Limb (tissue), 2 donors: ENCODE measurements around the gene MT1HL1.
"Not testable (repeated sequence)": the region's sequence is repeated elsewhere in the genome, so short reads cannot be mapped to it uniquely, and the experiment has no call there.

Experiments used
- DNase-seq, 2 donors: peaks; one replicate each; pipeline ENCODE4 v3.0.0-alpha.2; 2016; ENCODE audit errors: extremely low spot score in 2 of 2

MT1HL1 gene

DNA sequence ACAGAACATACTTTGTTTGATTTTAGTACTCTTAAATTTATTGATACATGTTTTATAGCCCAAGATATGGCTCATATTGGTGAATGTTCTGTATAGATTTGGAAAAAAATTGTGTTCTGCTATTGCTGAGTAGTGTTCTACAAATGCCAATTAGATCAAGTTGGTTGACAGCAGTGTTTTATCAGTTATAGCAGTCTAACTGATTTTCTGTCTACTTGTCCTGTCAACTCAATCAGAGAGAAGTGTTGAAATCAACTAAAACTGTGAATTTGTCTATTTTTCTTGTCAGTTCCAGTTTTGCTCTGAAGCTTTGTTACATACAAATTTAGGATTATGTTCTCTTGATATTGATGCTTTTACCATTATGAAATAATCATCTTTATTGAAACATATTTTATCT is 14.7 kb upstream of the MT1HL1 start:
- DNase-seq, result no peak

DNA sequence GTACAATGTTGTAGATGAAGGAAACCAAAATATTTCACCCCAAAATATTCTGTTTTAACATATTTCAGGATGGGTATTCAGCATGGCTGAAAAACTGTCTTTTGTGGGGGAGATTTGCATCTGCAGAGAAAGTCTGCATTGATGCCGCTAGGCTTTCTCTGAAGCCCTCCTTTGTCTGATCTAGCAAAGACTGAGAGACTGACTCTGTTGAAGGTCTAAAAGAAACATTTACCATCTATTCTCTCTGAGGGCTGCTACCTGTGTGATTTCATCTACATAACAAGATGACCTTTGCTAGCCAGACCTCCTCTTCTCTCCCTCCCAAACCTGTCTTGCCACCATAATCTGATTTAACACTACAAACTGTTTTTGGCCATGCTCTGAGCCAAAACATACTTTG is 12.4 kb upstream of the MT1HL1 start:
- DNase-seq, result no peak

DNA sequence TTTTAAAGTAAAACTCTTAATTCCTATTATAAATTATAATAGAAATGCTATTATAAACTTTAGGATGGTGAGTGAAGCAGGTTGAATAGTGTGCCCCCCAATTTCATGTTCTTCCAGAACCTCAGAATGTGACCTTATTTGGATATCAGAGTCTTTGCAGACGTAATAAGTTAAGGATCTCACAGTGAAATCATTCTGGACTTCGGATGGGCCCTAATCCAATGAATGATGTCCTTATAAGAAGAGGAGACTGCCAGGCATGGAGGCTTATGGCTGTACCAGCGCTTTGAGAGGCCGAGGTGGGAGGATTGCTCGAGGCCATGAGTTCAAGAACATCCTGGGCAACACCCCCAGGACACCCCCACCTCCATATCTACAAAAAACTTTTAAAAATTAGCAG is 9.4 kb upstream of the MT1HL1 start:
- DNase-seq, result no peak

DNA sequence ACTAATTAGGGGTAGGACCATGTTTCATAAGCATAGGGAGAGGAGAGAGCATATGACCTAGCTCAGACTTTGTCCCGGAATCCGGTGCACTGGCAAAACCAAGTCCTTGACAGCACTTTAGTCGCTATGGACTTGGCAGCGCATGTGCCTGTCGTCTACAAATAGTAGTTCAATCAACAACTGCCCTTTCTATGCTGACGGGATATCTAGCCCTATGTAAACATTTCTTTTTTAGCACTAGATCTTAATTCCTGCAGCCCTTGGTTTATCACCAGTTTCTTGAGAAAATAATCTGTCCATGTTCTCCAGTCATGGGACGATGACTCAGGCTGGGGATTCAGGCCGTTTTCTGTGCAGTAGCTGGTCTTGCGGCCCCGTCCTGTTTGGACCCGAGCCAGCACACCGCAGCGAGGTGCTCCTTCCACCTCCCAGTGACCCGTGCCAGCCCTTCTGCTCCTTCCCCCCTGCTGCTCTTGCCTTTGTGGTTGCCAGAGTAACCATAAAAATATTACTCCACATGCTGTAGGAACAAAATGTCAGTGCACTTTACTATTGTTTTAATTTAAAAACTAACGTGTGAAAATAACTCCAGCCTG is 8.6 kb upstream of the MT1HL1 start:
- DNase-seq, result peak in 1 of 2 donors; percentile 59

DNA sequence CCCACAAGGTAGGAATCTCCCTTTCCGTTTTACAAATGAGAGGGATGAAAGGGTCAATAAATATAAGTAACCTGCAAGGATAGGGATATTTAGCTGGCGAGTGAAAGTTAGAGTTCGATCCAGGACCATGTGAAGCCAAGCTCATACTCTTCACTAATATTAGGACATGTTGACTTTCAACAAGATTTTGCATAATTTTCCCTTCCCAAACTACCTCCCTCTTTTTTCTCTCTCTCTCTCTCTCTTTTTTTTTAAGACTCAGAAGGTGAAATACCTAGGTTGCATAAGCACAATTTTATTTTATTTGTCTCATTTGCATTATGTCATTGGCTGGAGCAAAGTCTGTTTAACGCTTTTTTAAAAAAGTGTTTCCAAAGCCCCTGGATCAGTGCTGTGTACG is 8.1 kb upstream of the MT1HL1 start:
- no peak for DNase-seq

DNA sequence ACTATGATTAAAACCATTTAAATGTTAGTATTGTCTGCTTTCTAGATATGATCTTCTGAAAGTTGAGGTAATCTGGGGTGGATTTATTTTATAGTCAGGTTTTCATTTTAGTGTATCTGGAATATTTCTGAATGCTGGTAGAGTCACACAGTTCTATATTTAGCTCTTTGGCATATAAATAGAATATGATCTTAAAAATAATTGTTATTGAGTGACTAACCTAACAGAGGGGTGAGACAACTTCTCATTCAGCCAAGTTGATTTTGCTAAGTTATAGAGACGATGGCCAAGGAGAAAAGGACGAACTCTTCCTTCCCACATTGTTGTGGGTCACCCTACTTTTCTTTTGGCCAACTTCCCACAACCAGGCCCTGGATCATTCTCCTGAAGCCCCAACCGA is 7.2 kb upstream of the MT1HL1 start:
- DNase-seq, result no peak

GRCh38 chr1:237009611-237010010 is 5.4 kb upstream of the MT1HL1 start:
- DNase-seq, result no peak

DNA sequence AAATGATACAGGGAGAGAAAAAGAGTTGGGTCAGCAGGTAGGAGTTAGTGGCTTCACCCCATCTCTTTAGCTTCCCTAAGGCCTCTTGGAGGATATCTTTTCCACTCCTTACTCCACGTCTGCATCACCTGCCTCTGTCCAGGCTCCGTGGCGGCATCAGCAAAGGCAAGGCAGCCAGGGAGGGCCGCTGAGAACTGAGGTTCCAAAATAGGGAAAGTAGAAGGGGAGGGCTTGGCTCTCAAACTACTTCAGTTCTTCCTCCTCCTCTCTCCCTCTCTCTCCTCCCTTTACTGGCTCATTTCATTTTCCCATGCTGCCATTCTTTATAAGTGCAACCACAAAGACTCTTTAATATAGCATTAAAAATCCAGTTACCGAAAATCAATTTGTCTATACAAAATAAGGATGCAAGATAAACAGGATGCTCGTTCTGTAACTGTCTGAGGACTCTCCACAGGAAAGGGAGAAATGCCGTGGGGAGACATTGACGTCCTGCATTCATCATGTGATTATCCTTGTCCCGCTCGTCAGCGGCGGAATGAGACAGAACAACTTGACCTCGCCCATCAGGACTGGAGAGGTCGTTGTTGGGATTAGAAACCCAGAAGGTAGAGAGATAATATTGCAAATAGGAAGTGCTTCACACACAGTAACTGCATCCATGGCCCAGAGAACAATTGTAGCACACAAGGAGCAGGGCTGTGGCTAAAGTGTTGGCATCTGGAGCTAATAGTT is 3.1 kb upstream of the MT1HL1 start:
- no peak for DNase-seq

- DNase-seq, result no peak
Measured at GRCh38 chr1:237005674-237006073, 1.4 kb upstream of the MT1HL1 start.

DNA sequence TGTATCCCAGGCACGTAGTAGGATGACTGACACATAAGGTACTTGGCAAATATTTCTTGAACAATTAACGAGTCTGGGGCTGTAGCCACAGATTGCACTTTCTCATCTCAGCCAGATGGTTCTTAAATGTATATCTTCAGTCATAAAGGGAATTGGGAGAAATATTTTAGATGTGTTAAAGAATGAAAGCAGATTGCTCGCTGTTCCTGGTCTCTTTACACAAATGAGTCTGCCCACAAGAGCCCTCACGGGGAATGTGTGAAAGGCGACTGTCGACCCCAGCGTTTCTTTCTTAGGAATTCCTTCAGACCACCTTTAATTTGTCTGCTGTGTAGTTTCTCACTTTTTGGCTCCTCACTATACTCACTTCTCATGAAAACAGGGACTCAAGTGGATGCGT is 725 bp downstream of the MT1HL1 start:
- DNase-seq, result no peak

DNA sequence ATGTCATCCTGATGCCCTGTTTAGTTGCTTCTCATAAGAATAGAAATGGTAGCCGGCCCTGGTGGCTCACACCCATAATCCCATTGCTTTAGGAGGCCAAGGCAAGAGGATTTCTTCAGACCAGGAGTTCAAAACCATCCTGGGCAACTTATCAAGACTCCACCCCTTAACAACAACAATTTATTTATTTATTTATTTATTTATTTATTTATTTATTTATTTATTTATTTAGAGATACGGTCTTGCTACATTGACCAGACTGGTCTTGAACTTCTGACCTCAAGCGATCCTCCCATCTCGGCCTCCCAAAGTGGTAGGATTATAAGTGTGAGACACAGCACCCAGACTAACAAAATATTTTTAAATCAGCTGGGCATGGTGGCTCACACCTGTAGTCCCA is 4.0 kb downstream of the MT1HL1 start:
- no peak for DNase-seq

- DNase-seq, result no peak
Measured at GRCh38 chr1:236998546-236998945, 5.7 kb downstream of the MT1HL1 start.

DNA sequence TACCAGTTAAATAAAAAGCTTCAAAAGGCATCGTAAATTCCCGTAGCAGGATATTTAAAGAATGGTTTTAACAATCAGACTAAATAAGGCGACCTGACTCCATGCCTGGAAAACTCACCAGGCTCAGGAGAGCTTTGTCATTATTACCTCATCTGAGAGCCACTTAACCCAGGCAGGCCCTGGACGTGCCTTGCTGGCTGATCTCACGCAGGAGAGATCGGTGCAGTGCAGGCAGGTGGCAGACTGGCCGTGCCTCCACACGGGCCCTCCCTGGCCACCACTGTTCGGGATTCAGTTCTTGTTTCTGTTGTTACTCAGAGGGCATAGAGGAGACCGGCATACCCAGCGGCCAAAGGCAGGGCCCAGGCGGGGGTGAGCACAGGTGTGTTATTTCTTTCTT is 6.4 kb downstream of the MT1HL1 start:
- no peak for DNase-seq

DNA sequence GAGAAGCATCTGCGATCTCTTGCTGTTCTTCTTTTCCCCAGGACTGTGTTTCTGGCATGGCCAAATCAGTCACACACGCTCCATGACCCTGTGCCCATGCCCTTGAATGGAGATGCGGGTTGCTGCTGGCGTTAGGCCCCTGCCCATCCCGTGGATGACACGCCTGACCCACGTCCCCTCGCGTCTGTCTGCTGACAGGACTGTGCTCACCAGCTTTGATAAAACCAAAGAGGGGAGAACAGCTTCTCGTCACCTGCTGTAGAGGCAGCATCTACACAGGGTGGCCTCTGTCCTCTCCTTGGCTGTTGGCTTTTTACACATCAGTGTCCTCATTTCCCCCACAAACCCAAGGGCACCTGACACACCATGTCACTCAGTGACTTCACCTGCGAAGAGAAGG is 6.9 kb downstream of the MT1HL1 start:
- DNase-seq, result no peak

GRCh38 chr1:236994450-236994849 is 9.8 kb downstream of the MT1HL1 start:
- DNase-seq, result no peak

DNA sequence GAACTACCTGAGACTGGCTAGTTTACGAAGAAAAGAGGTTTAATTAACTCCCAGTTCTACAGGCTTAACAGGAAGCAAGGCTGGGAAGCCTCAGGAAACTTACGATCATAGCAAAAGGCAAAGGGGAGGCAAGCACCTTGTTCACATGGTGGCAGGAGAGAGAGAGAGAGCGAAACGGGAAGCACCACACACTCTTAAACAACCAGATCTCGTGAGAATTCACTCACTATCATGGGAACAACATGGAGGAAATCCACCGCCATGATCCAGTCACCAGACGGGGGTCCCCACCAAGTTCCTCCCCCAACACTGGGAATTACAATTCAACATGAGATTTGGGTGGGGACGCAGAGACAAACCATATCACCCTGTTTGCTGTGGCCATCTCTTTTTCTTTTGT is 11.8 kb downstream of the MT1HL1 start:
- DNase-seq, result no peak

DNA sequence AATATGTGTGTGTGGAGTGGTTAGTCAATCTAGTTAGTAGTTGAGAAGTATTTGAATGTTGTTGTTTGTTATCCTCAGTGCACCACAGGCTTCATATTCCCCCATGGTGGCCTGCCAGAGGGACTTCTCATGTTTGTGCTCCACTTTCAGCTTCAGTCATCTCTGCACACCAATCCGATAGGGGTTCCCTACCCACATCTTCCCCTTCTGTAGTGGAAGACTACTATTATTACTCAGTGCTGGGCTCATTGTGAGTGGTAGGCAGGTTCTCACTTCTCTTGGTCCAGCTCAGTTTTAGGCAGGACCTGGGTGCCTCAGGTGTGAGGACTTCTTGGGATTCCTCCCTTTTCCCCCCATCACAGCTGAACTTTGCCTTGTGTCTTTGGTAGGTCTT is 14.2 kb downstream of the MT1HL1 start:
- DNase-seq, result no peak

- DNase-seq, result no peak
Measured at GRCh38 chr1:236989290-236990051, 14.8 kb downstream of the MT1HL1 start.

DNA sequence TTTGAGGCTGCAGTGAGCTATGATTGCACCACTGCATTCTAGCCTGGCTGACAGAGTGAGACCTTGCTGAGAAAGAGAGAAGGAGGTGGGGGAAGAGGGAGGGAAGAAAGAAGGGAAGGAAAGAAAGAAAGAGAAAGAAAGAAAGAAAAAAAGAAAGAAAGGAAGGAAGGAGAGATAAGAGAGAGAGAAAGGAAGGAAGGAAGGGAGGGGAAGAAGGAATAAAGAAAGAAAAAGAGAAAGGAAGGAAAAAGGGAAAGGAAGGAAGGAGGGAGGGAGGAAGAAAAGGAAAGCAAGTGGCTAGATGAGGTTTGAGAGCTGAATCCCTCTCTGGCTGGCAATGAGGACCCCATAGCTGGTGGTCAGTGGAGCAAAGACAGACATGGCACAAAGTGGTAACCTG is 20.4 kb downstream of the MT1HL1 start:
- no peak for DNase-seq

DNA sequence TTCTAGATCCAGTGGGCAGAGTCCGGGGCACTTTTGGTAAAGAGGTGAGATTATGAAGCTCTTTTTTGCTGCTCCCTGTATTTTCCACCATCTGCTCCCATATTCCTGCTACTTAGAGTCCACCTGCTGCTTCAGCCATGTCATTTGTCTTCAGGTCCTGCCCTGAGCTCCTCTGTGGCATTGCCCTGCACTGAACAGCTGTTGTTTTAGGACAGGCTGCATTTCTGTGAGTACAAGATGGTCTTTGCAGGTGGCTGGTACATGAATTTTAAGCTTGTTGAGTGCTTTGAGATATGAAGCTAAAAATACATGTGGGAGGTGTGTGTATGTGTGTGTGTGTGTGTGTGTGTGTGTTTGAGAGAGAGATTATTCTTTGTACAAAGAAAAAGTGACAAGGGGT is 21.9 kb downstream of the MT1HL1 start:
- no peak for DNase-seq

DNA sequence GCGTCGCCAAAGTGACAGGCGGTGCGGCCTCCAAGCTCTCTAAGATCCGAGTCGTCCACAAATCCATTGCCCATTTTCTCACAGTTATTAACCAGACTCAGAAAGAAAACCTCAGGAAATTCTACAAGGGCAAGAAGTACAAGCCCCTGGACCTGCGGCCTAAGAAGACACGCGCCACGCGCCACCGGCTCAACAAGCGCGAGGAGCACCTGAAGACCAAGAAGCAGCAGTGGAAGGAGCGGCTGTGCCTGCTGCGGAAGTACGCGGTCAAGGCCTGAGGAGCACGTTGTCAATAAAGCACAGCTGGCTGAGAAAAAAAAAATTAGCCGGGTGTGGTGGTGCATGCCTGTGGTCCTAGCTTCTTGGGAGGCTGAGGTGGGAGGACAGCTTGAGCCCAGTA is 22.8 kb downstream of the MT1HL1 start:
- DNase-seq, result not testable (repeated sequence)

DNA sequence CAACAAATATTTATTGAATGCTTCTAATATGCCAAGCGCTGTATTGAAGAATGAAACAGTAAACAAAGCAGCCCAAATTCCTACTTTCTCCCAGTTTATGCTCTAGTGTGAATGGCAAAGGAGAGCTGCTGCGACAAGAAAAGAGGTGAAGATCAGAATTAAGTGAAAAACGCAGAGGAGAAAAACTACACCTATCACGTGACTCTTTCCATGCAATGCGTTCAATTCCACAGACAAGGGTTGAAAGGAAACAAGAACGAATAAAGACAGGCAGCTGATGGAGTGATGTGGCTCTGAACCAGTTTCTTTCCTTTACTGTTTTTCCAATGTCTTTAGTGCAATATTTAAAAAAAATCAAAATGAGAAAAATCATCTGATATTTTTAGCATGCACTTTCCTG is 23.6 kb downstream of the MT1HL1 start:
- no peak for DNase-seq
